Stimulated activated CD4-positive, alpha-beta T cell treated with anti-CD3 and anti-CD28 coated beads, TNF-alpha, amount 100 ng/mL, for 48 hours (primary cell): Measurements from ENCODE around the gene VRTN.
"Not testable (repeated sequence)": the region's sequence is repeated elsewhere in the genome, so short reads cannot be mapped to it uniquely, and the experiment has no call there.

Experiments
- DNase-seq, 3 donors: peaks; one replicate each; pipeline ENCODE4 v3.0.0-alpha.2; 2020; ENCODE audit warnings: low read depth in 3 of 3

VRTN gene

GRCh38 chr14:74348241-74348734, at the start of gene VRTN:
Gene VRTN (plus strand): TSS chr14:74348471. CDS start chr14:74356784, 8,313 bp downstream.
- no peak for DNase-seq

DNA sequence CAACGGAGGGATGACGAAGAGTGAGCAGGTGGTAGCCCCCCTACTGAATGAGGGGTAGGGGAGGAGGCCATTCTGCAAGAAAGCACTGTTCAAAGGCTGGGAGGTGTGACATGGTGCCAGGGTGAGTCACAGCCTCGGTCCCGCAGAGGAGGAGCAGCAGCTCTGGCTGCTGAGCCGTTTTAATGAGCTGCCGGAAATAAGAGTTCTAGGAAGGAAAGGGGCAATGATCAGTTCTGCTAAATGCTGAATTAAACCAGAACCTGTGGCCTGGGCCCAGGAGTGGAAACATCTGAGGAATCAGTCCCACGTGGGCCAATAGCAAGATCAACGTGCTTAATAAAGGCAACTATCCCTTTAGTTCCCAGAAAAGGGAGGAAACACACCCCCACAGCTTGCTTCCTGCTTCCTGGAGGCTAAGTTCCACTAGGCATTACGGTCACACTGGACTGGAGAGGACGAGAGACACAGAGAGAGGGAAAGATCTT, 49.2 kb upstream of the VRTN start:
- DNase-seq = no peak

DNA sequence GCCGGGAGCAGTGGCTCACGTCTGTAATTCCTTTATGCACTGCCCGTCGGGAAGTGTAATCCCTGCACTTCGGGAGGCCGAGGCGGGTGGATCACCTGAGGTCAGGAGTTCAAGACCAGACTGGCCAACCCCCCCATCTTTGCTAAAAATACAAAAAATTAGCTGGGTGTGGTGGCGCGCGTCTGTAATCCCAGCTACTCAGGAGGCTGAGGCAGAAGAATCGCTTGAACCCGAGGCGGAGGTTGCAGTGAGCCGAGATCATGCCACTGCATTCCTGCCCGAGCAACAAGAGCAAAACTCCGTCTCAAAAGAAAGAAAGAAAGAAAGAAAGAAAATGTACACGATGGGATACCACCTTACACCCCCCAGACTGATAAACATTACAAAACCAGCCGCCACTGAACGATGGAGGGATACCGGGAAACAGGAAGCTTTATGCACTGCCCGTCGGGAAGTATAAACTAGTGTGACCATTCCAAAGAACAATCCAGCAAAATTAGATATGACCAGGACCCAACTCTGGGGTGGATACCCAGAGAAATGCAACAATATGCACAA, 46.6 kb upstream of the VRTN start:
- DNase-seq = no peak

- DNase-seq = peak in 1 of 3 donors; percentile 8
These were observed 46.1 kb upstream of the VRTN start for GRCh38 chr14:74302152-74302628.

GRCh38 chr14:74302634-74303569, 45.4 kb upstream of the VRTN start, which contains the start of gene ABCD4:
Gene ABCD4 (minus strand): TSS chr14:74302934. CDS start chr14:74302912, 22 bp downstream.
- peak; percentile 65 to 78 (median 77) for DNase-seq

DNA sequence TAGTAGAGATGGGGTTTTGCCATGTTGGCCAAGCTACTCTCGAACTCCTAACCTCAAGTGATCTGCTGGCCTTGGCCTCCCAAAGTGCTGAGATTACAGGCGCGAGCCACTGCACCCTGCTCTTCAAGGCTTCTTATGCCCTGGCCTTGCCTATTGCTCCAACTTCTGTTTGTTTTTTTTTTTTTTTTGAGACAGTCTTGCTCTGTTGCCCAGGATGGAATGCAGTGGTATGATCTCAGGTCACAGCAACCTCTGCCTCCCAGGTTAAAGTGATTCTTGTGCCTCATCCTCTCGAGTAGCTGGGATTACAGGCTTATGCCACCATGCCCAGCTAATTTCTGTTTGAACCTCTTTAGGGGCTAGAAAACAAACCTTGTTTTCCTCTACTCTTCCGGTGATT, 39.6 kb upstream of the VRTN start:
- DNase-seq = no peak

DNA sequence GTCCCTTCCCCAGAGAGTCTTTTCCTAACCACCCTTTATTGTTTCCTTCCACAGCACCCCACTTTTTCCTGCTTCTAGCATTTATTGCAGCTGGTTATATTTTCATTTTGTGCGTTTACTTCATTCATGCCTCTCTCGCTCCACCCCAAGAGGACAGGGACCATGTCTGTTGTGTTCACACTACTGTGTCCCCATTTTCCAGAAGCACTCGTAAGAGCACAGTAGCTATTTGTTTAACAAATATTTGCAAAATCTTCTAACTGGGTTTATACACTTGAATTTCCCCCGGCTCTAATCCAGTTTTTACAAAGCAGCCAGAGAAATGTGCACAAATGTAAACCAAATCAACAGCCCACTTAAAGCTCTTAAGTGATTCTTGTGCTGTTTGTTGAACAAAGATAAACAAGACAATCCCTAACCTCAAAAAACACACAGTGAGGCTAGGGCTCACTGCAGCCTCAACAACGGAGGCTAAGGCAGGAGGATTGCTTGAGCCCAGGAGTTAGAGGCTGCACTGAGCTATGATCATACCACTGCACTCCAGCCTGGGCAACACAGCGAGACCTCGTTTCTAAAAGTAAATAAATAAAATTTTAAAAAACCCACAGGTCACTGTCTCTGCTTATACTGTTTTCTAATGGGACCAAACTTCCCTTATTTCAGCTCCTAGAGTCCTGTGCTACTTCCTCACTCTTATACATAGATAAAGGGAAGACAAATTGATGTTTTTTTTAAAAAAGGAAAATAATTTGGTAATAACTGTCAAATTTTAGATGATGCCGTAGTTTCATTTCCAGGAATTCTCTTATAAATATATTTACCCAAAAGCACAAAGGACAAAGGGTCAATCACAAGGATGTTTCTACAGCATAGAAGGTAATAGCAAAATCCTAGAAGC, 38.9 kb upstream of the VRTN start:
- no peak for DNase-seq

GRCh38 chr14:74312161-74312560, 36.1 kb upstream of the VRTN start:
- DNase-seq = no peak

DNA sequence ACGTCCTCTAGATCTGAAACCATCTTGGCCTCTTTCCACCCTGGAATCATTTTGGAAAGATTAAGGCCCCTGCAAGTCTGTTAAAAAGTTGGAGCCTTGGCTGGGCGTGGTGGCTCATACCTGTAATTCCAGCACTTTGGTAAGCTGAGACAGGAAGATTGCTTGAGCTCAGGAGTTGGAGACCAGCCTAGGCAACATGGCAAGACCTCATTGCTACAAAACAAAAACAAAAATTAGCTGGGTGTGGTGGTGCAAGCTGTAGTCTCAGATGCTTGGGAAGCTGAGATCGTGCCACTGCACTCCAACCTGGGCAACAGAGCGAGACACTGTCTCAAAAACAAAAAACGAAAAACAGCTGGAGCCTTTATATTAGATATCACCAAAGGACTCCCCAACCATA, 34.7 kb upstream of the VRTN start:
- DNase-seq = no peak

DNA sequence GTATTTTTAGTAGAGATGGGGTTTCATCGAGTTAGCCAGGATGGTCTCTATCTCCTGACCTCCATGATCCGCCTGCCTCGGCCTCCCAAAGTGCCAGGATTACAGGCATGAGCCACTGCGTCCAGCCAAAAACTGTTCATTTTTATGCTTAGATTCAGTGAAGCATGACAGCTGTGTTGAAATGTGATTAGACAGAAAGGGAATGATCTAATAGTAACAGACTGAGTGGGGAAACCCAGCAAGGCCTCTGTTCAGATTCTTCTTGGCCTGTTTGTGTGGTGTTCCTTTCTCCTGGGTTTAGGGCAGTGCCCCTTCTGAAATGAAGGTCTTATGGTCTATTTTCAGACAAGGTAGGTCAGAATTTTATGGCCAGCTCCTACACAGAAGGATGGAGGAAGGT, 33.7 kb upstream of the VRTN start:
- DNase-seq = no peak

GRCh38 chr14:74324931-74325361, 23.3 kb upstream of the VRTN start:
- no peak for DNase-seq

DNA sequence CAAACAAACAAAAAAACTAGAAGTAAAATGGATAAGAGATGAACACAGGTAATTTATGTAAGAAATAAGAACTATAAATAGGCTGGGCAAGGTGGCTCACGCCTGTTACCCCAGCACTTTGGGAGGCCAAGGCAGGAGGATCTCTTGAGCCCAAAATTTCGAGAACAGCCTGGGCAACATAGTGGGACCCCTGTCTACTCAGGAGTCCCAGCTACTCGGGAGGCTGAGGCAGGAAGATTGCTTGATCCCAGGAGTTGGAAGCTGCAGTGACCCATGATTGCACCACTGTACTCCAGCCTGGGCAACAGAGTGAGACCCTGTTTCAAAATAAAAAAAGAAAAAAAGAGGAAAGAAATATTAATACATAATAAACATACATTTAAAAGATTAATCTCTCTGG, 22.8 kb upstream of the VRTN start:
- DNase-seq = no peak

- no peak for DNase-seq
These were observed 21.7 kb upstream of the VRTN start for GRCh38 chr14:74326369-74327152.

DNA sequence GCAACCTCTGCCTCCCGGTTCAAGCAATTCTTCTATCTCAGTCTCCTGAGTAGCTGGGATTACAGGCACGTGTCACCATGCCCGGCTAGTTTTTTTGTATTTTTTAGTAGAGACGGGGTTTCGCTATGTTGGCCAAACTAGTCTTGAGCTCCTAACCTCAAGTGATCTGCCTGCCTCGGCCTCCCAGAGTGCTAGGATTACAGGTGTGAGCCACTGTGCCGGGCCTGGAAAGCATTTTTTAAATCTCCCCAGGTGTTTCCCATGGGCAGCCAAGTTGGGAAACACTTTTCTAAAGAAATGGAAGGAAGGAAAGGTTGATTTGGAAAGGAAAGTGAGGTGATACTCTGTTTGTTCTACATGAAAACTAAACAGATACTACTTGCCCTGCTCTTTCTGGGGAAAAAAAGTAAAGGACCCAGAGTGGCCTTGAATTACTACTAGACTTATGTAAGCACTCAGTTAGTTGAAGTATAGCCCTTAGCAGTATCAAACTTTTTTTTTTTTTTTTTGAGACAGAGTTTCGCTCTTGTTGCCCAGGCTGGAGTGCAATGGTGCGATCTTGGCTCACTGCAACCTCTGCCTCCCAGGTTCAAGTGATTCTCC, 18.2 kb upstream of the VRTN start:
- DNase-seq = not testable (repeated sequence)

DNA sequence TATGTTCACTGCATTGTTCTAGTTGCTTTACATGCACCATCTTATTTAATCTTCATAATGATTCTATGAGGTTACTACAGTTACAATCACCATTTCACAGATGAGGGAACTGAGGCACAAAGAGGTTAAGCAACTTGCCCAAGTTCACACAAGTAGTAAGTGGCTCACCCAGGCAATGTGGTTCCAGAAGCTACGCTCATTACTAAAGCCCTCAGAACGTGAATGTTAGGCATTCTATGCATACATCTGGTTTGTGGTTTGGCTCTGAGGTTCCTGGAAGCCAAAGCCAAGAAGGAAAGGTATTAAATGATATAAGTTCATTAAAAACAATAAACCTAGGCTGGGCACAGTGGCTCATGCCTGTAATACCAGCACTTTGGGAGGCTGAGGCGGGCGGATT, 14.4 kb upstream of the VRTN start:
- DNase-seq = no peak

GRCh38 chr14:74346341-74346740, 1.9 kb upstream of the VRTN start:
- DNase-seq = no peak

- DNase-seq = no peak
These were observed 1.0 kb upstream of the VRTN start for GRCh38 chr14:74347097-74347794.

DNA sequence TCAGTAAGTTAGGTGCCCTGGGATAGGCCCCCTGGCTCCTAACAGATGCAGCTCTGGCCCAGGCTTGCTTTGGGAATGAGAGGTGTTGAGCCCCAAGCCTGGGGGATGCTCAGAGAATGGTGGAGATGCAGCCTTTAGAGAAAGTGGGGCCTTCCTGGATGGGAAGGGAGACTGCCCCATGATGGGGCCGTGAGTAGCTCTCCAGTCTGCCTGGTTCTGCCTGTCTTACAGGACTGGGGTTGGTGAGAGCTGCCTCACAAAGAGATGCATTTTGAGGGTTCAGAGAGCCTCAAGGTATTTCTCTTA, 523 bp upstream of the VRTN start:
- no peak for DNase-seq

DNA sequence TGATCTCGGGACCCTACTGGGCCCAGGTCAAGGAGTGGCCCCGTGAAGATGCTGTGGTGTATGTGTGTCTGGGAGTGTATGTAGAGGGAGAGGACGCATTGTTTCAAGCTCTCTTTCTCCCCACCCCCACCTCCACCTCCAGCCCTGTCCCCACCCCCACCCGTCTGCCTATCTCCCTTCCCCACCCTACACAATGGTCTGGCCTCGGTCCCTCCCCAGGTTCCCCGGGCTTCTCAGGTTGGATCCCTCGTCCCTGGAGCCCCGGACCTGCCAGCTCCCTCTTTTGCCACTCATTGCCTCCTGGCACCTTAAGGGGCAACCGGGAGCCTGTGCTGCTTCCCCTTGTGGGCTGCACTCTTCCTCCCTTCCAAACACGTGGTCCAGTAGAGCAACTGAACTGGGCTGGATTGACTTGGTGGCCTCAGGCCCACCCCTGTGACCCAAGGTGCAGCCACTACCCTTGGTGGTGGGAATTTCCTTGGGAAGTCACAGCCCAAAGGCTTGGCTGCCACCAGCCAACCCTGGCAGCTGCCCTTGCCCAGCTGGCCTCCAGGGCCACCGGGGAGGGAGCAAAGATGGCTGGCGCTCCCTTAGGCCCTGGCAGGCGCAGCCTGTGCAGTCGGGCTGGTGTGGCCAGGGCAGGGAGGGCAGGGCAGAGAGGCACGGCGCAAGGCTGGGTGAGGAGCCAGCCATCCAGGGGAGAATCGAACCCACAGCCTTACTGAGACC, 628 bp downstream of the VRTN start:
- DNase-seq = no peak
